SU-DHL-6 (cell line): ENCODE measurements around the gene EGFL8.

Source experiments
- H2AFZ ChIP-seq: fragments of 200-600 bp; sonication (generic); 2 replicates; pipeline ENCODE4 v1.6.1; 2014; ENCODE audit warnings: low read depth, mild to moderate bottlenecking, moderate library complexity, mixed read lengths, antibody characterized with exemption, low read length; ENCODE audit not compliant: severe bottlenecking
- H3F3A ChIP-seq: fragments of 200-600 bp; shearing (Covaris generic); 2 replicates; pipeline ENCODE4 v1.6.0; 2016; ENCODE audit warnings: antibody characterized with exemption, mild to moderate bottlenecking; ENCODE audit not compliant: insufficient read depth
- H3K27ac ChIP-seq: fragments of 200-600 bp; sonication (generic); 2 replicates; pipeline ENCODE4 v1.5.1; 2016; ENCODE audit warnings: low read depth, mild to moderate bottlenecking, low read length, moderate library complexity, mixed read lengths
- H3K27me3 ChIP-seq: fragments of 200-600 bp; sonication (generic), shearing (Covaris generic); 2 replicates; pipeline ENCODE4 v1.6.0; 2014; ENCODE audit warnings: mild to moderate bottlenecking, low read length
- H3K36me3 ChIP-seq: fragments of 200-600 bp; sonication (generic); 2 replicates; pipeline ENCODE4 v1.6.1; 2014; ENCODE audit warnings: mild to moderate bottlenecking, low read length, mixed read lengths
- H3K4me2 ChIP-seq: fragments of 300-600, 200-600 bp; shearing (Covaris generic), sonication (generic); 2 replicates; pipeline ENCODE4 v1.6.0; 2014; ENCODE audit warnings: low read length, low read depth, mild to moderate bottlenecking; ENCODE audit not compliant: poor library complexity, severe bottlenecking
- H3K4me3 ChIP-seq: fragments of 200-600 bp; sonication (generic); 2 replicates; pipeline ENCODE4 v1.5.1; 2014; ENCODE audit warnings: antibody characterized with exemption, low read length, mild to moderate bottlenecking, mixed read lengths; ENCODE audit not compliant: insufficient read depth, poor library complexity, severe bottlenecking
- H3K79me2 ChIP-seq: fragments of 200-600 bp; sonication (generic); 2 replicates; pipeline ENCODE4 v1.6.1; 2014; ENCODE audit warnings: mild to moderate bottlenecking, low read length, moderate library complexity; ENCODE audit not compliant: insufficient read depth
- H3K9ac ChIP-seq: fragments of 200-600 bp; sonication (generic); 2 replicates; pipeline ENCODE4 v1.7.0; 2014; ENCODE audit warnings: mild to moderate bottlenecking, low read length
- H3K9me2 ChIP-seq: fragments of 200-600 bp; sonication (generic); replicated peaks from 2 replicates; pipeline ENCODE4 v1.6.1; 2014; ENCODE audit warnings: low read length; ENCODE audit not compliant: insufficient read depth
- H3K9me3 ChIP-seq: fragments of 200-600 bp; sonication (generic); 2 replicates; pipeline ENCODE4 v1.6.1; 2014; ENCODE audit warnings: low read length, mixed read lengths; ENCODE audit not compliant: insufficient read depth
- H4K20me1 ChIP-seq: fragments of 200-600 bp; sonication (generic); 2 replicates; pipeline ENCODE4 v1.6.1; 2014; ENCODE audit warnings: low read depth, mild to moderate bottlenecking, antibody characterized with exemption, low read length, moderate library complexity, mixed read lengths
- EZH2phosphoT487 ChIP-seq: fragments of 200-600 bp; sonication (generic), shearing (Covaris generic); conservative IDR thresholded peaks from 2 replicates; pipeline ENCODE4 v1.6.1; 2018; ENCODE audit warnings: mild to moderate bottlenecking, antibody characterized with exemption, low read length, moderate library complexity, mixed read lengths
- TF ChIP-seq, protein P1 (sequence below): fragments of 200-600 bp; sonication (generic); IDR thresholded peaks from one replicate; pipeline ENCODE4 v1.5.1; 2017; ENCODE audit warnings: antibody characterized with exemption, mild to moderate bottlenecking, low read length, moderate library complexity; ENCODE audit not compliant: insufficient read depth, poor library complexity, severe bottlenecking

EGFL8 gene

DNA sequence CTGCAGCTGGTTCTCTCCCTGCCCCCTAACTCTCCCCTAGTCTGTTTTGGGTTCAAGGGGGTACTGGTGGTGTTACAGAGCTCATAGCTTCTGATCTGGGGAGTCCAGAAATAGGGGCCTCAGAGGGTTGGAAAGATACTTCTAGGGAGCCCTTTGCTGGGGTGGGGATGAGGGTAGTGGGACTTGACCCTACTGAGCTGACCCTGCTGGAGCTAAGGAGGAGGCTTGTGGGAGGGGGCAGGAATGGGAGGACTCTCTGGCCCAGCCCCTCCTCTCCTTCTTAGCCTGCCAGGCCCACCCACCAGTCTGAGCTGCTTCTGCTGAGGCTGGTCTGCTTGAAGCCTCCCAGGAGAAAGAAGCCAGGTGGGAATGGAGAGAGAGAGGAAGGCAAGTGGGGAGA, at the start of gene EGFL8:
TSS of gene EGFL8 (plus strand) at position 301 of the 400 bp plus-strand sequence. CDS start 1,571 bp downstream, outside the sequence.
- Histone ChIP-seq H3K27ac (no peak within 1 kb of the TSS), H3K79me2 (no peaks in the 10 kb centered on the region), H3F3A (no peaks in the 10 kb centered on the region), H3K4me2 (no peak within 1 kb of the TSS), H3K27me3 (no peaks in the 10 kb centered on the region), H3K9ac (no peak within 1 kb of the TSS), H3K9me2 (no peaks in the 10 kb centered on the region), H3K4me3 (no peak within 1 kb of the TSS), H3K9me3 (no peaks in the 10 kb centered on the region), H2AFZ (no peak within 1 kb of the TSS), H4K20me1 (no peaks in the 10 kb centered on the region), H3K36me3 (no peaks in the 10 kb centered on the region)
- TF ChIP-seq, protein P1, sequence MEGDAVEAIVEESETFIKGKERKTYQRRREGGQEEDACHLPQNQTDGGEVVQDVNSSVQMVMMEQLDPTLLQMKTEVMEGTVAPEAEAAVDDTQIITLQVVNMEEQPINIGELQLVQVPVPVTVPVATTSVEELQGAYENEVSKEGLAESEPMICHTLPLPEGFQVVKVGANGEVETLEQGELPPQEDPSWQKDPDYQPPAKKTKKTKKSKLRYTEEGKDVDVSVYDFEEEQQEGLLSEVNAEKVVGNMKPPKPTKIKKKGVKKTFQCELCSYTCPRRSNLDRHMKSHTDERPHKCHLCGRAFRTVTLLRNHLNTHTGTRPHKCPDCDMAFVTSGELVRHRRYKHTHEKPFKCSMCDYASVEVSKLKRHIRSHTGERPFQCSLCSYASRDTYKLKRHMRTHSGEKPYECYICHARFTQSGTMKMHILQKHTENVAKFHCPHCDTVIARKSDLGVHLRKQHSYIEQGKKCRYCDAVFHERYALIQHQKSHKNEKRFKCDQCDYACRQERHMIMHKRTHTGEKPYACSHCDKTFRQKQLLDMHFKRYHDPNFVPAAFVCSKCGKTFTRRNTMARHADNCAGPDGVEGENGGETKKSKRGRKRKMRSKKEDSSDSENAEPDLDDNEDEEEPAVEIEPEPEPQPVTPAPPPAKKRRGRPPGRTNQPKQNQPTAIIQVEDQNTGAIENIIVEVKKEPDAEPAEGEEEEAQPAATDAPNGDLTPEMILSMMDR = no peak
- TF ChIP-seq EZH2phosphoT487 = no peak

DNA sequence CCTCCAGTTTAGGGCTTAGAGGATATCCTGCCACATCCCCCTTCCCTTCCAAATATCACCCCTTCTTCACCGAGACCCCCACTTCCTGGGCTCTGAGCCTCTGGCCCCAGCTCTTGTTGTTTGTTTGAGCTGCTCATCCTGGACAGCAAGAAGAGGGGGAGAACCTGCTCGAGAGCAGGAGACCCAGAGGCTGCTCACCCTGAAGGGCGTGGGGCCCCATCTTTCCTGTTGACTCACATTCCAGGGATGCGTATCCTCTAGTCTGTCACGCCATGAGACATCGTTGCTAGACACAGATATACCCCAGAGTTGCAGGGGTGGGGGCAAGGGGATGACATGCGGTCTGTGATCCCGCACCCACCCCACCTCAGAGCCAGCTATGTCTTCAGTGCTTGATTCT, 49.6 kb upstream of the EGFL8 start:
- Histone ChIP-seq H3F3A (no peaks in the 10 kb centered on the region), H3K4me3 (no peak overlapping the region), H3K9me3 (no peaks in the 10 kb centered on the region), H3K79me2 (no peaks in the 10 kb centered on the region), H3K27ac (no peak overlapping the region), H3K36me3 (no peaks in the 10 kb centered on the region; the same call in 1 of the 2 replicates), H2AFZ (no peak overlapping the region), H3K4me2 (no peak overlapping the region), H4K20me1 (no peaks in the 10 kb centered on the region), H3K27me3 (no peaks in the 10 kb centered on the region), H3K9me2 (no peaks in the 10 kb centered on the region), H3K9ac (no peak overlapping the region)
- TF ChIP-seq, protein P1 = no peak
- no peak for TF ChIP-seq EZH2phosphoT487

- TF ChIP-seq, protein P1 = no peak
- no peaks in the 10 kb centered on the region for H3K27me3 ChIP-seq
- H3F3A ChIP-seq = no peaks in the 10 kb centered on the region
- H3K79me2 ChIP-seq = no peaks in the 10 kb centered on the region
- no peaks in the 10 kb centered on the region for H3K9me2 ChIP-seq
- H3K9me3 ChIP-seq = no peaks in the 10 kb centered on the region
- H3K36me3 ChIP-seq = no peaks in the 10 kb centered on the region; the same call in 1 of the 2 replicates
- no peak overlapping the region for H2AFZ ChIP-seq
- H4K20me1 ChIP-seq = no peaks in the 10 kb centered on the region
- H3K9ac ChIP-seq = no peak overlapping the region
- H3K4me3 ChIP-seq = no peak overlapping the region
- no peak overlapping the region for H3K4me2 ChIP-seq
- H3K27ac ChIP-seq = no peak overlapping the region
Observed at GRCh38 chr6:32115623-32116022, 48.8 kb upstream of the EGFL8 start.
